GM23248 (cell line): ENCODE data around the gene TYROBP. TPM values are rescaled to one million over a fixed set of nuclear protein-coding genes. Genes with fewer than 3 reads are reported as not detected.
"Not testable (repeated sequence)": the region's sequence is repeated elsewhere in the genome, so short reads cannot be mapped to it uniquely, and the experiment has no call there.

Experiments used
- DNase-seq: peaks from one replicate; pipeline ENCODE4 v3.0.0-alpha.2; 2015
- H2AFZ ChIP-seq: fragments of 200-600 bp; sonication (generic); 2 replicates; pipeline ENCODE4 v1.6.1; 2016; ENCODE audit warnings: antibody characterized with exemption
- H3F3A ChIP-seq: fragments of 200-600 bp; sonication (generic); 2 replicates; pipeline ENCODE4 v1.6.1; 2016; ENCODE audit warnings: mild to moderate bottlenecking, antibody characterized with exemption, mixed run types; ENCODE audit not compliant: insufficient read depth
- H3K27ac ChIP-seq: fragments of 200-600 bp; sonication (generic); 2 replicates; pipeline ENCODE4 v1.5.1; 2016; ENCODE audit warnings: mild to moderate bottlenecking
- H3K27me3 ChIP-seq: fragments of 200-600 bp; sonication (generic); replicated peaks from 2 replicates; pipeline ENCODE4 v1.6.1; 2016; ENCODE audit warnings: mild to moderate bottlenecking; ENCODE audit not compliant: insufficient read depth
- H3K36me3 ChIP-seq: fragments of 200-600 bp; sonication (generic); 2 replicates; pipeline ENCODE4 v1.6.1; 2016; ENCODE audit warnings: low read depth, mild to moderate bottlenecking
- H3K4me1 ChIP-seq: fragments of 200-600 bp; sonication (generic); 2 replicates; pipeline ENCODE4 v1.6.1; 2016; ENCODE audit warnings: mild to moderate bottlenecking; ENCODE audit not compliant: insufficient read depth
- H3K4me2 ChIP-seq: fragments of 200-600 bp; sonication (generic); one replicate; pipeline ENCODE4 v1.6.1; 2016; ENCODE audit warnings: mild to moderate bottlenecking; ENCODE audit not compliant: unreplicated experiment
- H3K4me3 ChIP-seq: fragments of 200-600 bp; sonication (generic); 2 replicates; pipeline ENCODE4 v1.5.1; 2016; ENCODE audit warnings: mild to moderate bottlenecking
- H3K79me2 ChIP-seq: fragments of 200-600 bp; sonication (generic); 2 replicates; pipeline ENCODE4 v1.6.1; 2016; ENCODE audit warnings: mild to moderate bottlenecking; ENCODE audit not compliant: insufficient read depth
- H3K9ac ChIP-seq: fragments of 200-600 bp; sonication (generic); 2 replicates; pipeline ENCODE4 v1.6.1; 2016; ENCODE audit warnings: mild to moderate bottlenecking
- H3K9me2 ChIP-seq: fragments of 200-600 bp; sonication (generic); 2 replicates; pipeline ENCODE4 v1.6.1; 2016; ENCODE audit warnings: mixed run types, mild to moderate bottlenecking, moderate library complexity; ENCODE audit not compliant: insufficient read depth
- H3K9me3 ChIP-seq: fragments of 200-600 bp; sonication (generic); one replicate; pipeline ENCODE4 v1.6.1; 2017; ENCODE audit warnings: low read depth
- H4K20me1 ChIP-seq: fragments of 200-600 bp; sonication (generic); 2 replicates; pipeline ENCODE4 v1.6.0; 2016; ENCODE audit not compliant: insufficient read depth
- EZH2 ChIP-seq: fragments of 200-600 bp; sonication (generic); IDR thresholded peaks from 2 replicates; pipeline ENCODE4 v1.6.1; 2018; ENCODE audit warnings: antibody characterized with exemption, mild to moderate bottlenecking; ENCODE audit not compliant: insufficient read depth, poor library complexity, severe bottlenecking
- EZH2phosphoT487 ChIP-seq: fragments of 200-600 bp; sonication (generic); IDR thresholded peaks from 2 replicates; pipeline ENCODE4 v1.6.1; 2018; ENCODE audit warnings: antibody characterized with exemption, moderate library complexity, mild to moderate bottlenecking, low read depth; ENCODE audit not compliant: insufficient read depth
- WGBS, 2 experiments: methylation state at CpG; one replicate each; pipeline ENCODE4 v1.1.6; 2015 to 2017; ENCODE audit warnings: low lambda C conversion rate in 2 of 2, low coverage in 1 of 2; ENCODE audit errors: missing lambda C conversion rate in 2 of 2; 5-methylcytosine and 5-hydroxymethylcytosine counted together
- in situ Hi-C: fragments of 300-500 bp; cut with MboI; formaldehyde crosslinking; loops from 2 replicates; pipeline ENCODE4 v1.15.0; 2020
- polyA plus RNA-seq: library from polyadenylated mRNA; unstranded; fragments of >200 nt; fragmentation: Nextera tagmentation; extraction: Ambion mirVana; gene quantifications from 2 replicates; pipeline ENCODE4 v1.2.1, GENCODE V29; 2016
- total RNA-seq: library from RNA; depleted of rRNA; stranded (reverse); fragments of >200 nt; shearing (Covaris generic); gene quantifications from 2 replicates; pipeline ENCODE4 v1.2.3, GENCODE V29; 2014

TYROBP gene
- total and polyA plus RNA-seq, 2 experiments from 2014 or later, result not detected

DNA sequence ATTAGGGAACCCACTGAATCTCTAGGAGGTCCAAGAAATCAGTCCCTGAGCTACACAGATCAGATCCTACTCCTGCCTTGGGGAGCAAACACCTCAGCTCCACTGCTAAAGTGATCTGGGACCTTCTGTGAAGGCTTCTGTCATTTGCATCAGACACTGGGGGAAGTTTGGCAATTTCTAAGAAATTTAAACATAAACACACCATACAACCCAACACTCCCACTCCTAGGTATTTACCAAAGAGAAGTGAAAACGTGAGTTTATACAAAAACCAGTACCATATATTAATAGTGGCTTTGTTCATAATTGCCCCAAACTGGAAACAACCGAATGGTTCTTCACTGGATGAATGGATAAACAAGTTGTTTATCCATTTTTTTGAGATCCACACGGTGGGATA is 7.3 kb upstream of the TYROBP start:
- Histone ChIP-seq H3K36me3 (no peaks in the 10 kb centered on the region), H3K79me2 (no peaks in the 10 kb centered on the region)

GRCh38 chr19:35913589-35913988 is 5.5 kb upstream of the TYROBP start:
- Histone ChIP-seq H3K27ac (no peak overlapping the region), H3K4me3 (no peak overlapping the region), H3K27me3 (no peaks in the 10 kb centered on the region), H2AFZ (peak overlapping the region; percentile 49; the same call in 1 of the 2 replicates), H3K9me3 (no peaks in the 10 kb centered on the region), H3K4me1 (peaks cover 11% of the 10 kb centered on the region), H3K9ac (no peak overlapping the region), H3K36me3 (no peaks in the 10 kb centered on the region), H4K20me1 (no peaks in the 10 kb centered on the region), H3F3A (0 out of 2 replicates have a peak, but pooled peaks cover 9% of the 10 kb centered on the region), H3K79me2 (no peaks in the 10 kb centered on the region), H3K4me2 (peak overlapping the region; percentile 50), H3K9me2 (no peaks in the 10 kb centered on the region)
- in situ Hi-C loops, result no loop called here
- TF ChIP-seq EZH2phosphoT487 (no peak), EZH2 (no peak)
- 33 to 36% methylated on average over 6 to 7 of the region's 7 CpGs for WGBS, 2 experiments
- DNase-seq, result peak; percentile 73

More for the DNA sequence above, 7.3 kb upstream of the TYROBP start:
- Histone ChIP-seq H3K4me2 (no peak overlapping the region), H3K4me3 (no peak overlapping the region), H3K27ac (no peak overlapping the region), H3K9me2 (no peaks in the 10 kb centered on the region), H4K20me1 (no peaks in the 10 kb centered on the region), H3K9ac (no peak overlapping the region), H2AFZ (no peak overlapping the region), H3K4me1 (peaks cover 11% of the 10 kb centered on the region), H3K27me3 (no peaks in the 10 kb centered on the region), H3K9me3 (no peaks in the 10 kb centered on the region), H3F3A (0 out of 2 replicates have a peak, but pooled peaks cover 9% of the 10 kb centered on the region)
- DNase-seq, result no peak
- 52 to 59% methylated on average over 3 of the region's 3 CpGs for WGBS, 2 experiments
- in situ Hi-C loops, result no loop called here
- TF ChIP-seq EZH2phosphoT487 (no peak), EZH2 (no peak)

DNA sequence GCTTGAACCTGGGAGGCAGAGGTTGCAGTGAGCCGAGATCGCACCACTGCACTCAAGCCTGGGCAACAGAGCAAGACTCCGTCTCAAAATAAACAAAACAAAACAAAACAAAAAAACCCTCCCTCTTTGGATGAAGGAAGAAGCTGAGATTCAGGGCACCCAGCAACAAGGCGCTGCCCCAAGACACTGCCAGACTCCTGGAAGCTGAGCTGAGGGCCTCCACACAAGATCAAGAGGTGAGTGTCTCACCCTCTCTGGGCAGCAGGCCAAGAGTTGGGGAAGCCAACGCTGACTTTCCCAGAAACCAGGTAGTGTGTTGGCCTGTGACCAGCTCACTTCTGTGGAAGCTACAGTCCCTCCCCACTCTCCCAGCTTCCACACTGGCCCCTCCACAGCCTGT is 3.7 kb upstream of the TYROBP start:
- H3K9ac ChIP-seq, result no peak overlapping the region
- H3K4me2 ChIP-seq, result no peak overlapping the region
- no peaks in the 10 kb centered on the region for H3K27me3 ChIP-seq
- no peak overlapping the region for H2AFZ ChIP-seq
- H3K9me3 ChIP-seq, result no peaks in the 10 kb centered on the region
- in situ Hi-C loops, result no loop called here
- peaks cover 13% of the 10 kb centered on the region for H3K4me1 ChIP-seq
- TF ChIP-seq EZH2, result no peak
- TF ChIP-seq EZH2phosphoT487, result no peak
- DNase-seq, result peak; percentile 33
- no peaks in the 10 kb centered on the region for H3K79me2 ChIP-seq
- no peak overlapping the region for H3K27ac ChIP-seq
- H4K20me1 ChIP-seq, result no peaks in the 10 kb centered on the region
- no peaks in the 10 kb centered on the region for H3K36me3 ChIP-seq
- 0 out of 2 replicates have a peak, but pooled peaks cover 9% of the 10 kb centered on the region for H3F3A ChIP-seq
- 65 to 66% methylated on average over 5 of the region's 5 CpGs for WGBS, 2 experiments
- no peak overlapping the region for H3K4me3 ChIP-seq
- H3K9me2 ChIP-seq, result no peaks in the 10 kb centered on the region

DNA sequence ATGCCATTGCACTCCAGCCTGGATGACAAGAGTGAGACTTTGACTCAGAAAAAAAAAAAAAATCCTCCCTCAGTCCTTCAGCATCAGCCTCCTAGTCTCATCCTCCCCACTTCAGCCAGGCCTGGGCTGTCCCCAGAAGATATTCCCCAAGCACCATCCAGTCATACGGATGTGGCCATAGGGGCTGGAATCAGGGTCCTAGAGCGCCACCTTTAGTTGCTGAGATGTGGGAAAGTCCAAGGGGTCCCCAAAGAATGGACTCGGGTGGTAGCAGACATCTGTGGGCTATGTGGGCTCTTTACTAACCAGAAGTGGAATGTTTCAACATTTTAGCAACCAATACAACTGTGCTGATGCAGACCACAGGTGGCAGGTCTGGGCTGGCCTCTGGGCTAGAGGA is 3.1 kb upstream of the TYROBP start:
- WGBS, 2 experiments, result 38 to 41% methylated on average over 3 of the region's 3 CpGs
- Histone ChIP-seq H3K9me3 (no peaks in the 10 kb centered on the region), H3K4me3 (no peak overlapping the region), H4K20me1 (no peaks in the 10 kb centered on the region), H3K4me2 (no peak overlapping the region), H3K4me1 (peaks cover 20% of the 10 kb centered on the region), H3K27me3 (no peaks in the 10 kb centered on the region), H2AFZ (no peak overlapping the region), H3F3A (0 out of 2 replicates have a peak, but pooled peaks cover 9% of the 10 kb centered on the region), H3K79me2 (no peaks in the 10 kb centered on the region), H3K36me3 (no peaks in the 10 kb centered on the region), H3K27ac (no peak overlapping the region), H3K9ac (no peak overlapping the region), H3K9me2 (no peaks in the 10 kb centered on the region)
- DNase-seq, result no peak
- in situ Hi-C loops, result no loop called here
- no peak for TF ChIP-seq EZH2phosphoT487
- TF ChIP-seq EZH2, result no peak

GRCh38 chr19:35910355-35910754 is 2.3 kb upstream of the TYROBP start:
- H3K9me3 ChIP-seq, DNase-seq, H2AFZ ChIP-seq, H3F3A ChIP-seq, H3K27ac ChIP-seq, H3K4me2 ChIP-seq, H3K4me3 ChIP-seq, H3K36me3 ChIP-seq, H3K9me2 ChIP-seq, in situ Hi-C loops, H3K79me2 ChIP-seq, H3K9ac ChIP-seq, H4K20me1 ChIP-seq, H3K27me3 ChIP-seq: not testable (repeated sequence)
- peaks cover 20% of the 10 kb centered on the region for H3K4me1 ChIP-seq
- 89 to 90% methylated on average over 14 of the region's 14 CpGs for WGBS, 2 experiments
